Measurements from ENCODE around the gene OCA2. TPM values are rescaled to one million over a fixed set of nuclear protein-coding genes. Genes with fewer than 3 reads are reported as not detected.

Gene OCA2
- total and polyA plus RNA-seq, 2 of the 8 experiments (the other 6 are each of a cell fraction or from before 2014, with no cell fraction given), result 0.20 TPM

GRCh38 chr15:28004143-28005003 lies 94.7 kb downstream of the OCA2 start (continued):
- TF ChIP-seq BRCA1 (IDR thresholded peaks at IDR 0.05; ENCODE audit: low read depth, low read length) (no peak), JUND (IDR thresholded peaks at IDR 0.05; ENCODE audit: low read length) (no peak), ATF2 (IDR thresholded peaks at IDR 0.05; ENCODE audit: low read length) (no peak), BACH1 (IDR thresholded peaks at IDR 0.05; ENCODE audit: low read length) (no peak), NRF1 (IDR thresholded peaks at IDR 0.05; ENCODE audit: low read depth, low read length) (no peak)

Data from H1 (cell line).